Measurements from ENCODE around the gene KLF5.

GRCh38 chr13:73107481-73107880 lies 48.7 kb downstream of the KLF5 start:
- TF ChIP-seq, protein P1, sequence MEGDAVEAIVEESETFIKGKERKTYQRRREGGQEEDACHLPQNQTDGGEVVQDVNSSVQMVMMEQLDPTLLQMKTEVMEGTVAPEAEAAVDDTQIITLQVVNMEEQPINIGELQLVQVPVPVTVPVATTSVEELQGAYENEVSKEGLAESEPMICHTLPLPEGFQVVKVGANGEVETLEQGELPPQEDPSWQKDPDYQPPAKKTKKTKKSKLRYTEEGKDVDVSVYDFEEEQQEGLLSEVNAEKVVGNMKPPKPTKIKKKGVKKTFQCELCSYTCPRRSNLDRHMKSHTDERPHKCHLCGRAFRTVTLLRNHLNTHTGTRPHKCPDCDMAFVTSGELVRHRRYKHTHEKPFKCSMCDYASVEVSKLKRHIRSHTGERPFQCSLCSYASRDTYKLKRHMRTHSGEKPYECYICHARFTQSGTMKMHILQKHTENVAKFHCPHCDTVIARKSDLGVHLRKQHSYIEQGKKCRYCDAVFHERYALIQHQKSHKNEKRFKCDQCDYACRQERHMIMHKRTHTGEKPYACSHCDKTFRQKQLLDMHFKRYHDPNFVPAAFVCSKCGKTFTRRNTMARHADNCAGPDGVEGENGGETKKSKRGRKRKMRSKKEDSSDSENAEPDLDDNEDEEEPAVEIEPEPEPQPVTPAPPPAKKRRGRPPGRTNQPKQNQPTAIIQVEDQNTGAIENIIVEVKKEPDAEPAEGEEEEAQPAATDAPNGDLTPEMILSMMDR (conservative IDR thresholded peaks at IDR 0.05; ENCODE audit: low read depth in 2 of 2): no peak
- no peak for TF ChIP-seq NANOG (IDR thresholded peaks at IDR 0.05; ENCODE audit: borderline replicate concordance)
- TF ChIP-seq POLR2AphosphoS5 (IDR thresholded peaks at IDR 0.05; ENCODE audit: low read depth): no peak
- TF ChIP-seq EZH2phosphoT487 (IDR thresholded peaks at IDR 0.05; ENCODE audit: unreplicated experiment): no peak
- no peak for TF ChIP-seq EZH2 (IDR thresholded peaks at IDR 0.05; ENCODE audit: low read depth, unreplicated experiment)
- no peak for TF ChIP-seq REST (IDR thresholded peaks at IDR 0.05; ENCODE audit: unreplicated experiment)
- TF ChIP-seq STAT1 (IDR thresholded peaks at IDR 0.05; ENCODE audit: unreplicated experiment): no peak
